HepG2 (cell line): Measurements from ENCODE around the gene PRSS36. TPM values are rescaled to one million over a fixed set of nuclear protein-coding genes. Genes with fewer than 3 reads are reported as not detected.

ENCODE experiments used
- ATAC-seq: fragments of 200-7000 bp; cut with Tn5 transposase; 3 replicates; pipeline ENCODE4 v1.9.1; 2020; ENCODE audit warnings: mild to moderate bottlenecking, moderate library complexity
- BruUV-seq: library from RNA; stranded (reverse); fragments of 400-500 nt; replicated peaks from 2 replicates; lab custom pipeline; 2021; lab: Mats Ljungman, UMichigan
- CTCF ChIA-PET: fragments of 300-600 bp; formaldehyde crosslinking; extraction: SDS; loops from one replicate; lab custom pipeline; 2021; ENCODE audit warnings: low total read pairs, inconsistent platforms, low intra/inter-chr PET ratio; lab: Yijun Ruan, JAX
- POLR2A ChIA-PET: fragments of 350-600 bp; sonication (Branson Sonifier 250); formaldehyde crosslinking; loops from one replicate; lab custom pipeline; 2020; ENCODE audit warnings: antibody characterized with exemption, inconsistent platforms; lab: Yijun Ruan, JAX
- DNase-seq: peaks from one replicate; pipeline ENCODE4 v3.0.0-alpha.2; 2015; ENCODE audit warnings: low spot score
- FAIRE-seq: peaks from 3 replicates; lab custom pipeline; 2011; peaks lifted over from hg19 to GRCh38; lab: Jason Lieb, UNC
- H2AFZ ChIP-seq: one replicate; pipeline ENCODE4 v1.6.1; 2011; ENCODE audit warnings: low read length, inconsistent platforms
- H3K27ac ChIP-seq: fragments of 300-600 bp; 3 replicates; pipeline ENCODE4 v1.8.0; 2011; ENCODE audit warnings: mixed run types, mild to moderate bottlenecking, mixed read lengths, low read length, inconsistent platforms; ENCODE audit not compliant: insufficient read depth; ENCODE audit errors: extremely low read length
- H3K27me3 ChIP-seq, 2 experiments: fragments of 200-600 bp in 1 of 2; 2 replicates in 1 of 2; 3 replicates in 1 of 2; pipeline versions ENCODE4 v1.6.0 to v1.8.0; 2011; ENCODE audit warnings: low read length in 2 of 2, mild to moderate bottlenecking in 2 of 2, moderate library complexity in 2 of 2, inconsistent platforms in 1 of 2; ENCODE audit not compliant: insufficient read depth in 2 of 2, control insufficient read depth in 1 of 2
- H3K36me3 ChIP-seq, 2 experiments: fragments of 200-600 bp in 1 of 2; replicated peaks in 1 of 2; 2 replicates in 1 of 2; 3 replicates in 1 of 2; pipeline versions ENCODE4 v1.5.1 to v1.8.0; 2011; ENCODE audit warnings: low read length in 2 of 2, inconsistent platforms in 1 of 2; ENCODE audit not compliant: insufficient read depth in 2 of 2, control insufficient read depth in 1 of 2
- H3K4me1 ChIP-seq: 2 replicates; pipeline ENCODE4 v1.5.1; 2012; ENCODE audit warnings: low read length, inconsistent platforms; ENCODE audit not compliant: insufficient read depth
- H3K4me2 ChIP-seq: 2 replicates; pipeline ENCODE4 v1.6.0; 2011; ENCODE audit warnings: low read depth, low read length, inconsistent platforms
- H3K4me3 ChIP-seq, 3 experiments: fragments of 200-600 bp in 1 of 3; sonication (generic), shearing (Covaris generic) in 1 of 3; replicated peaks in 1 of 3; 2 replicates each; pipeline ENCODE4 v1.5.1; 2011 to 2016; ENCODE audit warnings: low read length in 3 of 3, inconsistent platforms in 2 of 3, low read depth in 2 of 3, mild to moderate bottlenecking in 2 of 3, control low read depth in 1 of 3, mixed read lengths in 1 of 3; ENCODE audit not compliant: insufficient read depth in 1 of 3
- H3K79me2 ChIP-seq: one replicate; pipeline ENCODE4 v1.6.1; 2011; ENCODE audit warnings: low read length, inconsistent platforms; ENCODE audit not compliant: insufficient read depth
- H3K9ac ChIP-seq: 2 replicates; pipeline ENCODE4 v1.6.0; 2011; ENCODE audit warnings: mild to moderate bottlenecking, low read depth, low read length, inconsistent platforms; ENCODE audit not compliant: insufficient read depth
- H3K9me3 ChIP-seq: 2 replicates; pipeline ENCODE4 v1.5.1; 2012; ENCODE audit warnings: mild to moderate bottlenecking, low read length
- H4K20me1 ChIP-seq: 2 replicates; pipeline ENCODE4 v1.6.0; 2011; ENCODE audit warnings: inconsistent platforms, mild to moderate bottlenecking, low read length, moderate library complexity; ENCODE audit not compliant: insufficient read depth
- CREB1 ChIP-seq, 2 experiments: fragments of 450-650 bp in 1 of 2; IDR thresholded peaks; 2 replicates each; pipeline ENCODE4 v1.6.1; 2016 to 2017; ENCODE audit warnings: control low read depth in 1 of 2, mild to moderate bottlenecking in 1 of 2, missing compliant biosample characterization in 1 of 2, missing genetic modification characterization in 1 of 2
- FOXM1 ChIP-seq: sonication (generic); formaldehyde crosslinking; IDR thresholded peaks from 2 replicates; pipeline ENCODE4 v1.5.0; 2020; ENCODE audit warnings: missing genetic modification reagents
- KMT2B ChIP-seq: IDR thresholded peaks from 2 replicates; pipeline ENCODE4 v1.6.1; 2016; ENCODE audit warnings: missing genetic modification reagents, missing compliant biosample characterization
- MAFG ChIP-seq: sonication (generic); formaldehyde crosslinking; IDR thresholded peaks from 2 replicates; pipeline ENCODE4 v1.5.1; 2020; ENCODE audit warnings: mild to moderate bottlenecking, missing genetic modification reagents
- MXI1 ChIP-seq: IDR thresholded peaks from 3 replicates; pipeline ENCODE4 v1.6.1; 2012; ENCODE audit warnings: low read depth, low read length, inconsistent platforms, borderline replicate concordance
- SNAI1 ChIP-seq: sonication (generic); formaldehyde crosslinking; IDR thresholded peaks from 2 replicates; pipeline ENCODE4 v1.5.0; 2020; ENCODE audit warnings: mild to moderate bottlenecking, missing genetic modification reagents, borderline replicate concordance
- TCF12 ChIP-seq, 2 experiments: fragments of 450-650 bp in 1 of 2; sonication (generic) in 1 of 2; formaldehyde crosslinking in 1 of 2; IDR thresholded peaks; 2 replicates each; pipeline versions ENCODE4 v1.6.1 to v1.8.0; 2017 to 2022; ENCODE audit warnings: antibody characterized with exemption in 1 of 2, mild to moderate bottlenecking in 1 of 2, missing genetic modification reagents in 1 of 2, moderate library complexity in 1 of 2
- ZBTB21 ChIP-seq: sonication (generic); formaldehyde crosslinking; IDR thresholded peaks from 2 replicates; pipeline ENCODE4 v1.4.0; 2020; ENCODE audit warnings: missing genetic modification reagents
- ZC3H13 ChIP-seq: sonication (generic); formaldehyde crosslinking; IDR thresholded peaks from 2 replicates; pipeline ENCODE4 v1.8.1; 2023; ENCODE audit warnings: mild to moderate bottlenecking, missing genetic modification reagents, moderate library complexity
- ZNF143 ChIP-seq: sonication (generic); formaldehyde crosslinking; IDR thresholded peaks from 2 replicates; pipeline ENCODE4 v1.4.0; 2020; ENCODE audit warnings: missing genetic modification reagents
- ZNF225 ChIP-seq: sonication (generic); formaldehyde crosslinking; IDR thresholded peaks from 2 replicates; pipeline ENCODE4 v1.4.0; 2020; ENCODE audit warnings: mild to moderate bottlenecking, missing genetic modification reagents
- ZNF329 ChIP-seq: sonication (generic); formaldehyde crosslinking; IDR thresholded peaks from 2 replicates; pipeline ENCODE4 v1.9.0; 2021; ENCODE audit warnings: low read depth, mild to moderate bottlenecking, missing genetic modification reagents
- ZNF629 ChIP-seq: sonication (generic); formaldehyde crosslinking; conservative IDR thresholded peaks from 2 replicates; pipeline ENCODE4 v1.5.0; 2020; ENCODE audit warnings: missing genetic modification reagents
- ZNF83 ChIP-seq: sonication (generic); formaldehyde crosslinking; IDR thresholded peaks from 2 replicates; pipeline ENCODE4 v1.4.0; 2020; ENCODE audit warnings: missing genetic modification reagents, mild to moderate bottlenecking, borderline replicate concordance
- ZSCAN21 ChIP-seq: sonication (generic); formaldehyde crosslinking; IDR thresholded peaks from 2 replicates; pipeline ENCODE4 v1.8.0; 2022; ENCODE audit warnings: mild to moderate bottlenecking, missing genetic modification reagents, moderate library complexity, borderline replicate concordance
- ZSCAN22 ChIP-seq: sonication (generic); formaldehyde crosslinking; IDR thresholded peaks from 2 replicates; pipeline ENCODE4 v1.4.0; 2020; ENCODE audit warnings: mild to moderate bottlenecking, missing genetic modification reagents
- WGBS: methylation state at CpG from one replicate; pipeline ENCODE4 v1.1.6; 2017; ENCODE audit warnings: low lambda C conversion rate; 5-methylcytosine and 5-hydroxymethylcytosine counted together
- in situ Hi-C: cut with HindIII; loops from 2 replicates; pipeline ENCODE4 v1.10.0; 2017; ENCODE audit warnings: low pct_unique_long_range_greater_than_20kb; ENCODE audit not compliant: extremely low pct_ligation_motif_present
- intact Hi-C: fragments of 100-400 bp; cut with micrococcal nuclease; formaldehyde crosslinking; loops from one replicate; pipeline ENCODE4 v1.10.0; 2022; ENCODE audit not compliant: unreplicated experiment
- polyA plus RNA-seq, 8 experiments: library from polyadenylated mRNA; depleted of rRNA in 3 of 8; stranded (reverse) in 7 of 8; unstranded in 1 of 8; fragments of >200 nt; fragmentation: Illumina TruSeq in 4 of 8; extraction: Trizol in 4 of 8; gene quantifications; 2 replicates each; pipeline versions ENCODE4 v1.2.1 to v1.2.3, GENCODE V29; 2011 to 2016; ENCODE audit warnings: low read depth in 4 of 8, missing spikeins in 1 of 8, mixed read lengths in 1 of 8; ENCODE audit not compliant: insufficient read depth in 1 of 8
- total RNA-seq, 5 experiments: library from RNA; depleted of rRNA; stranded (reverse); fragments of >200 nt; fragmentation: Illumina TruSeq; extraction: Trizol; gene quantifications; 2 replicates each; pipeline ENCODE4 v1.2.3, GENCODE V29; 2016; ENCODE audit warnings: low read depth in 1 of 5
- TF ChIP-seq, protein P1 (sequence below): sonication (generic); formaldehyde crosslinking; IDR thresholded peaks from 2 replicates; pipeline ENCODE4 v1.5.1; 2020; ENCODE audit warnings: missing genetic modification reagents, mild to moderate bottlenecking, borderline replicate concordance
- TF ChIP-seq, protein P2 (sequence below): sonication (generic); formaldehyde crosslinking; IDR thresholded peaks from 2 replicates; pipeline ENCODE4 v1.9.0; 2021; ENCODE audit warnings: missing genetic modification reagents, borderline replicate concordance

PRSS36 gene
- total and polyA plus RNA-seq, 2 of the 13 experiments (the other 11 are each of a cell fraction or from before 2014, with no cell fraction given) = 1.5 to 2.1 TPM

DNA sequence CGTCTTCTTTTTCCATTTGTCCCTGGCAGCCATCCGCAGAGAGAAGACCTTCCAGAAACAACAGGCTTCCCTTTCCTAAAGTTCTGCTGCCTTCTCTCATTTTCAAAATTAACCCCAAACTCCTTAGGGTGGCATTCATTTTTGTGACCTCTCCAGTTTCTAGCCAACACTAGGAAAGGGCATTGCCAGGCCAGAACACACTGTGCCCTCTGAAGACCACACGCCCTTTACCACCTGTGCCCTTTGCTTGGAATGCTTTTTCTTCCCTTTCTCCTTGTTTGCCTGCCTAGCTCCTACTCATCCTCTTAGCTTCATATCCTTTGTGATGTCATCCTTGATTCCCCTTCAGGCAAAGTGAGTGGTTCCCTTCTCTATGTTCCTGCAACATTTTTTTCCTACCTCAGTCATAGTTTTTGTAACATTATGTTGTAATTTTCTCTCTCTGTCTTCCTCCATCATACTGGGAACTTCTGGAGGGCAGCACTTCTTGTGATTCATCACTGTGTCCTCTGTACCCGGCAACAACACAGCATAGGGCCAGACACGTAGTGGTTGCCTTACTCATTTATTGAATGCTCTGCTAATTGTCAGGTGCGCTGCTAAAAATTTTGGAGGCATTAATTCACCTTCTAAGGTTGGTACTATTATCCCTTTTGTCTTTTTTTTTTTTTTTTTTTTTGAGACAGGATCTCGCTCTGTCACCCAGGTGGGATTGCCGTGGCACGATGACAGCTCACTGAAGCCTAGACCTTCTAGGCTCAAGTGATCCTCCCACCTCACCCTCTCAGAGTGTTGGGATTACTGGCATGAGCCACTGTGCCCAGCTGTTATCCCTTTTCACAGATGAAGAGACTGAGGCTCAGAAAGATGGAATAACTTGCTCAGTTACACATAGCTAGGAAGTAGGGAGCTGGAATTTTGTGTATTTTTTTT, 31.4 kb downstream of the PRSS36 start:
- Histone ChIP-seq H3K9ac (peak overlapping the region; percentile 77), H3K27ac (peak overlapping the region; percentile 70), H3K36me3 (peaks cover 10 to 28% of the 10 kb centered on the region in 2 experiments), H3K4me1 (peaks cover 28% of the 10 kb centered on the region), H4K20me1 (0 out of 2 replicates have a peak, but pooled peaks cover 3% of the 10 kb centered on the region), H3K4me3 (peak overlapping the region; percentile 67 to 83 (median 81)), H3K27me3 (no peaks in the 10 kb centered on the region; a peak in 1 of 5 replicates), H3K79me2 (peaks cover 18% of the 10 kb centered on the region), H3K9me3 (no peaks in the 10 kb centered on the region), H2AFZ (no peak overlapping the region), H3K4me2 (peak overlapping the region; percentile 89)
- TSS peak; percentile 48 for BruUV-seq
- DNase-seq (no peak), ATAC-seq (no peak), FAIRE-seq (no peak)
- POLR2A ChIA-PET = interaction anchor here (0.7 to 9.6 kb wide), 44 partner anchors 10 to 755 kb away, joined by 3 to 275 read pairs (median 5); partner anchors contain the start of genes ARMC5, BCKDK, FUS and HSD3B7
- 66% methylated on average over 9 of the region's 9 CpGs for WGBS
- CTCF ChIA-PET = no interaction called here
- in situ Hi-C loops (no loop called here), intact Hi-C loops (no loop called here)
- TF ChIP-seq MXI1 = no peak
- no peak for TF ChIP-seq ZNF225
- no peak for TF ChIP-seq KMT2B (CRISPR knock-in tag)
- TF ChIP-seq ZNF83 (CRISPR knock-in tag) = 0 out of 2 replicates have a peak, but pooled peaks have one; percentile 9
- no peak for TF ChIP-seq TCF12 (IDR thresholded peaks at IDR 0.05)
- 0 out of 2 replicates have a peak, but pooled peaks have one; percentile 4 for TF ChIP-seq TCF12 (CRISPR knock-in tag; IDR thresholded peaks at IDR 0.05)
- 0 out of 2 replicates have a peak, but pooled peaks have one; percentile 15 for TF ChIP-seq ZSCAN22 (CRISPR knock-in tag)
- peak; percentile 45 for TF ChIP-seq ZNF629 (CRISPR knock-in tag)
- TF ChIP-seq, protein P1, sequence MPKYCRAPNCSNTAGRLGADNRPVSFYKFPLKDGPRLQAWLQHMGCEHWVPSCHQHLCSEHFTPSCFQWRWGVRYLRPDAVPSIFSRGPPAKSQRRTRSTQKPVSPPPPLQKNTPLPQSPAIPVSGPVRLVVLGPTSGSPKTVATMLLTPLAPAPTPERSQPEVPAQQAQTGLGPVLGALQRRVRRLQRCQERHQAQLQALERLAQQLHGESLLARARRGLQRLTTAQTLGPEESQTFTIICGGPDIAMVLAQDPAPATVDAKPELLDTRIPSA = no peak
- TF ChIP-seq ZBTB21 (CRISPR knock-in tag) = no peak
- TF ChIP-seq MAFG (CRISPR knock-in tag) = no peak
- TF ChIP-seq ZNF143 (CRISPR knock-in tag) = no peak
- no peak for TF ChIP-seq FOXM1
- TF ChIP-seq ZC3H13 = 0 out of 2 replicates have a peak, but pooled peaks have one; percentile 6
- TF ChIP-seq SNAI1 (CRISPR knock-in tag) = no peak
- 0 out of 2 replicates have a peak, but pooled peaks have one; percentile 32 for TF ChIP-seq ZNF329
- 0 out of 2 replicates have a peak, but pooled peaks have one; percentile 7 for TF ChIP-seq ZSCAN21 (CRISPR knock-in tag)
- TF ChIP-seq, protein P2, sequence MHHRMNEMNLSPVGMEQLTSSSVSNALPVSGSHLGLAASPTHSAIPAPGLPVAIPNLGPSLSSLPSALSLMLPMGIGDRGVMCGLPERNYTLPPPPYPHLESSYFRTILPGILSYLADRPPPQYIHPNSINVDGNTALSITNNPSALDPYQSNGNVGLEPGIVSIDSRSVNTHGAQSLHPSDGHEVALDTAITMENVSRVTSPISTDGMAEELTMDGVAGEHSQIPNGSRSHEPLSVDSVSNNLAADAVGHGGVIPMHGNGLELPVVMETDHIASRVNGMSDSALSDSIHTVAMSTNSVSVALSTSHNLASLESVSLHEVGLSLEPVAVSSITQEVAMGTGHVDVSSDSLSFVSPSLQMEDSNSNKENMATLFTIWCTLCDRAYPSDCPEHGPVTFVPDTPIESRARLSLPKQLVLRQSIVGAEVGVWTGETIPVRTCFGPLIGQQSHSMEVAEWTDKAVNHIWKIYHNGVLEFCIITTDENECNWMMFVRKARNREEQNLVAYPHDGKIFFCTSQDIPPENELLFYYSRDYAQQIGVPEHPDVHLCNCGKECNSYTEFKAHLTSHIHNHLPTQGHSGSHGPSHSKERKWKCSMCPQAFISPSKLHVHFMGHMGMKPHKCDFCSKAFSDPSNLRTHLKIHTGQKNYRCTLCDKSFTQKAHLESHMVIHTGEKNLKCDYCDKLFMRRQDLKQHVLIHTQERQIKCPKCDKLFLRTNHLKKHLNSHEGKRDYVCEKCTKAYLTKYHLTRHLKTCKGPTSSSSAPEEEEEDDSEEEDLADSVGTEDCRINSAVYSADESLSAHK (CRISPR knock-in tag) = no peak
- peak; percentile 50 for TF ChIP-seq CREB1 (IDR thresholded peaks at IDR 0.05)
- no peak for TF ChIP-seq CREB1 (CRISPR knock-in tag; IDR thresholded peaks at IDR 0.05)
